ENCODE measurements around the gene REXO1.
A peak's percentile ranks its signal among the peaks of the same experiment; 100 is the strongest.
"Not testable (repeated sequence)": the region's sequence is repeated elsewhere in the genome, so short reads cannot be mapped to it uniquely, and the experiment has no call there.

REXO1 gene, protein sequence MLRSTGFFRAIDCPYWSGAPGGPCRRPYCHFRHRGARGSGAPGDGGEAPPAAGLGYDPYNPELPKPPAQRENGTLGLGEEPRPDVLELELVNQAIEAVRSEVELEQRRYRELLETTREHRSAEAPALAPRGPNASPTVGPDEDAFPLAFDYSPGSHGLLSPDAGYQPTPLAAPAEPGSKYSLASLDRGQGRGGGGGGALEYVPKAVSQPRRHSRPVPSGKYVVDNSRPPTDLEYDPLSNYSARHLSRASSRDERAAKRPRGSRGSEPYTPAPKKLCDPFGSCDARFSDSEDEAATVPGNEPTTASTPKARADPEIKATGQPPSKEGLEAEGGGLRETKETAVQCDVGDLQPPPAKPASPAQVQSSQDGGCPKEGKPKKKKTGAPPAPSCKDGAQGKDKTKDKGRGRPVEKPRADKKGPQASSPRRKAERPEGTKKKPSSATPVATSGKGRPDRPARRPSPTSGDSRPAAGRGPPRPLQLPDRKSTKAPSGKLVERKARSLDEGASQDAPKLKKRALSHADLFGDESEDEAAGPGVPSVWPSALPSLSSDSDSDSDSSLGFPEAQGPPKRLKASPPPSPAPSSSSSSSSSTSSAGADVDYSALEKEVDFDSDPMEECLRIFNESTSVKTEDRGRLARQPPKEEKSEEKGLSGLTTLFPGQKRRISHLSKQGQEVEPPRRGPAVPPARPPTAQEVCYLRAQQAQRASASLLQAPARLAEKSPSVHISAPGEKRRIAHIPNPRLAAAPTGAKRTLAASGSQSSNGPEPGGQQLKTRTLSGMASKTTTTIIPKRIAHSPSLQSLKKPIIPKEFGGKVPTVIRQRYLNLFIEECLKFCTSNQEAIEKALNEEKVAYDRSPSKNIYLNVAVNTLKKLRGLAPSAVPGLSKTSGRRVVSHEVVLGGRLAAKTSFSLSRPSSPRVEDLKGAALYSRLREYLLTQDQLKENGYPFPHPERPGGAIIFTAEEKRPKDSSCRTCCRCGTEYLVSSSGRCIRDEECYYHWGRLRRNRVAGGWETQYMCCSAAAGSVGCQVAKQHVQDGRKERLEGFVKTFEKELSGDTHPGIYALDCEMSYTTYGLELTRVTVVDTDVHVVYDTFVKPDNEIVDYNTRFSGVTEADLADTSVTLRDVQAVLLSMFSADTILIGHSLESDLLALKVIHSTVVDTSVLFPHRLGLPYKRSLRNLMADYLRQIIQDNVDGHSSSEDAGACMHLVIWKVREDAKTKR

DNA sequence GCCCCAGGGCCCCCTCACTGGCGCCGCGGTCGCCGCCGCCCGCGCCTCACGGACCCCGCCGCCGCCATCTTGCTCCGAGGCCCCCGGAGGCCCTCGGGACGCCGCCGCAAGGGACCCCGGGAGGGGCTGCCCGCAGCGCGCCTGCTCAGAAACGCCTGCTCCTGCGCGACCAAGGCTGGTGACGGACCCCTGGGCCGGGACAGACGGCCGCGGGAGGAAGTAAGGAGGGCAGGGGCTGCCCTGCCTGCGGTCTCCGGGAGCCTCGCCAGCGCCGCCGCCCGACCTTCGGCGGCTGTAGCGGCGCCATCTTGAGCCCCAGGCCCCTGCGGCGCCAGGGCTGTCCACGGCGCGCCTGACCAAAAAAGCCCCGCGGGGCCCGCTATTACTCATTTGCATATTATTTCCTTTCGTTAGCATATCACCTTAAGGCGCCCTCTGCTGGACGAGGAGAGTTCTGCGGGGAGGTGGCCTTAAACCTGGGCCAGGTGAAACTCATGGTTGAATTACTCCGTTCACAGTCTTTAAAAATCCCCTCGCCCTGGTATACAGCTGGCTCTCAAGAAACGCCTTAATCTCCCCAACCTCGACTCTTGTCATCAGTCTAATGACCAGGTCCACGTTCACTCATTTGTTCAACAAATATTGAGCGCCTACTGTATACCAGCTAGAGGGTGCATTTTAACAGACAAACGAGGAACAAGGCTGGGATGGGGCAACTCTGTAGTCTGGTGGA is at the start of gene REXO1:
Gene REXO1 (minus strand): TSS at position 85 of the 733 bp plus-strand sequence. CDS start 125 bp downstream, outside the sequence.
- in situ Hi-C loops (cut with MboI; ENCODE audit: low sequenced_read_pairs): no loop called here
- Histone ChIP-seq H3K36me3 (replicated peaks) (peaks cover 7% of the 10 kb centered on the region), H3K27me3 (ENCODE audit: low read depth) (no peaks in the 10 kb centered on the region), H3K4me3 (peak within 1 kb of the TSS; percentile 91), H3K9me3 (no peaks in the 10 kb centered on the region), H3K4me1 (peaks cover 8% of the 10 kb centered on the region)
- DNase-seq (ENCODE audit: low spot score in 2 of 2): peak; percentile 84 to 97

DNA sequence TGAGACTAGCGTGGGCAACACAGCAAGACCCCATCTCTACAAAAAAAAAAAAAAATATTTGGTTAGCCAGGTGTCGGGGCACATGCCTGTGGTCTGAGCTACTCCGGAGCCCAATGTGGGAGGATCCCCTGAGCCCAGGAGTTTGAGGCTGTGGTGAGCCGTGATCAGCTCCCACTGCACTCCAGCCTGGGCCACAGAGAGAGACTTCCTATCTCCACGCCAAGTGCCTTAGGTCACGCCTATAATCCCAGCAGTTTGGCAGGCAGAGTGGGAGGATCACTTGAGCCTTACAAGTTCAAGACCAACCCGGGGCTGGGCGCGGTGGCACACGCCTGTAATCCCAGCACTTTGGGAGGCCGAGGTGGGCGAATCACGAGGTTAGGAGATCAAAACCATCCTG is 48.2 kb upstream of the REXO1 start:
- H3K4me3 ChIP-seq: no peak overlapping the region
- peaks cover 5% of the 10 kb centered on the region; the same call in 1 of the 2 replicates for H3K4me1 ChIP-seq
- H3K36me3 ChIP-seq (replicated peaks): no peaks in the 10 kb centered on the region
- DNase-seq (ENCODE audit: low spot score in 2 of 2): no peak
- no peaks in the 10 kb centered on the region for H3K27me3 ChIP-seq (ENCODE audit: low read depth)
- in situ Hi-C loops (cut with MboI; ENCODE audit: low sequenced_read_pairs): no loop called here
- no peaks in the 10 kb centered on the region for H3K9me3 ChIP-seq

DNA sequence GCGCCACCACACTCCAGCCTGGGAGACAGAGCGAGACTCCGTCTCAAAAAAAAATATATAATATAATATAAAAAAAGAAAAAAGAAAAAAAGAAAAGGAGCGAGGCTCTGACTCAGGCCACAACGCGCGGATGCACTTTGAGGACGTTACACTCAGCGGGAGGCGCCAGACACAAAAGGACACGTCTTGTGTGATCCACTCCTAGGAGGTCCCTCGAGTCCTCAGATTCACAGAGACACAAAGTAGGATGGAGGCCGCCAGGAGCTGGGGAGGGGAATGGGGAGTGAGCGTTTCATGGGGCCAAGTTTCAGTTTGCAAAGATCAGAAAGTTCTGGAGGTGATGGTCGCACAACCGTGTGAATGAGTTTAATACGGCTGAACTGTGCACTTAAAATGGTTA is 45.5 kb upstream of the REXO1 start:
- H3K27me3 ChIP-seq (ENCODE audit: low read depth): no peaks in the 10 kb centered on the region
- in situ Hi-C loops (cut with MboI; ENCODE audit: low sequenced_read_pairs): no loop called here
- DNase-seq (ENCODE audit: low spot score in 2 of 2): no peak
- H3K9me3 ChIP-seq: no peaks in the 10 kb centered on the region
- H3K4me3 ChIP-seq: no peak overlapping the region
- H3K4me1 ChIP-seq: peaks cover 5% of the 10 kb centered on the region; the same call in 1 of the 2 replicates
- H3K36me3 ChIP-seq (replicated peaks): no peaks in the 10 kb centered on the region

DNA sequence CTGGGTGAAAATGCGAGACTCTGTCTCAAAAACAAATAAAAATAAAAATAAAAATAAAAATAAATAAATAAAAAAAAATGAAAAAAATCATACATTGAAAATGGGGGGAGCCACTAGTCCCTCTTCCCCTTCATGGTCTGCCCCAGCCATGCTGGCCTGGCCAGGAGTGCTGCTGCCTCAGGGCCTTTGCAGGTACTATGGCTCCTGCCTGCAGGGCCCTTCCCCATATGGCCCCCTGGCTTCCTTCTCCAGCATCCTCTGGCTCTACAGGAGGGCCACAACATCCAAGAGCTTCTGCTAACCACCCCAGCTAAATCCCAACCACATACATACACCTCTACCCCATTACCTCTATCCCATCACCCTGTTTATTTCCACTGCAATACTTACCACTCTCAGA is 41.6 kb upstream of the REXO1 start:
- Histone ChIP-seq H3K4me3 (no peak overlapping the region), H3K9me3 (no peaks in the 10 kb centered on the region), H3K36me3 (replicated peaks) (no peaks in the 10 kb centered on the region), H3K27me3 (ENCODE audit: low read depth) (no peaks in the 10 kb centered on the region), H3K4me1 (peaks cover 7% of the 10 kb centered on the region)
- DNase-seq (ENCODE audit: low spot score in 2 of 2): no peak
- in situ Hi-C loops (cut with MboI; ENCODE audit: low sequenced_read_pairs): no loop called here

DNA sequence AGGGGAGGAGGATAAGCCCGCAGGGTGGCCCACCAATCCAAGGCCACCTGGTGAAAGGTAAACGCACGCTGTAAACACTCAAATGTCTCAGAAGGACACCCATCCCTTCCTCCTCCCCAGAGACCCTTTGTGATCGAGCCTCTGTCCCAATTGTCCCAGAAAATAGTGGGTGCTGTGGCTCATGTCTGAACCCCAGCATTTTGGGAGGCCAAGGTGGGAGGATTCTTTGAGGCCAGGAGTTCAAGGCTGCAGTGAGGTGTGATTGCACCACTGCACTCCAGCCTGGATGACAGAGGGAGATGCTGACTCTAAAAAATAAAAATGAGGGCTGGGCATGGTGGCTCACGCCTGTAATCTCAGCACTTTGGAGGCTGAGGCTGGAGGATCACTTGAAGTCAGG is 40.1 kb upstream of the REXO1 start:
- DNase-seq (ENCODE audit: low spot score in 2 of 2): no peak
- Histone ChIP-seq H3K4me3 (no peak overlapping the region), H3K9me3 (no peaks in the 10 kb centered on the region), H3K27me3 (ENCODE audit: low read depth) (no peaks in the 10 kb centered on the region), H3K4me1 (peaks cover 12% of the 10 kb centered on the region), H3K36me3 (replicated peaks) (no peaks in the 10 kb centered on the region)
- in situ Hi-C loops (cut with MboI; ENCODE audit: low sequenced_read_pairs): no loop called here

DNA sequence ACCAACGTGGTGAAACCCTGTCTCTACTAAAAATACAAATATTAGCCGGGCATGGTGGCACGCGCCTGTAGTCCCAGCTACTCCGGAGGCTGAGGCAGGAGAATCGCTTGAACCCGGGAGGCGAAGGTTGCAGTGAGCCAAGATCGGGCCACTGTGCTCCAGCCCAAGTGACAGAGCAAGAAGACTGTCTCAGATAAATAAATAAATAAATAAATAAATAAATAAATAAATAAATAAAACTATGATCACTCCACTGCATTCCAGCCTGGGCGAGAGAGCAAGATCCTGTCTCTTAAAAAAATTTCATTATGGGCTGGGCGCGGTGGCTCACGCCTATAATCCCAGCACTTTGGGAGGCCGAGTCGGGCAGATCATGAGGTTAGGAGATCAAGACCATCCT is 38.1 kb upstream of the REXO1 start:
- peaks cover 12% of the 10 kb centered on the region for H3K4me1 ChIP-seq
- in situ Hi-C loops (cut with MboI; ENCODE audit: low sequenced_read_pairs); H3K4me3 ChIP-seq: not testable (repeated sequence)

DNA sequence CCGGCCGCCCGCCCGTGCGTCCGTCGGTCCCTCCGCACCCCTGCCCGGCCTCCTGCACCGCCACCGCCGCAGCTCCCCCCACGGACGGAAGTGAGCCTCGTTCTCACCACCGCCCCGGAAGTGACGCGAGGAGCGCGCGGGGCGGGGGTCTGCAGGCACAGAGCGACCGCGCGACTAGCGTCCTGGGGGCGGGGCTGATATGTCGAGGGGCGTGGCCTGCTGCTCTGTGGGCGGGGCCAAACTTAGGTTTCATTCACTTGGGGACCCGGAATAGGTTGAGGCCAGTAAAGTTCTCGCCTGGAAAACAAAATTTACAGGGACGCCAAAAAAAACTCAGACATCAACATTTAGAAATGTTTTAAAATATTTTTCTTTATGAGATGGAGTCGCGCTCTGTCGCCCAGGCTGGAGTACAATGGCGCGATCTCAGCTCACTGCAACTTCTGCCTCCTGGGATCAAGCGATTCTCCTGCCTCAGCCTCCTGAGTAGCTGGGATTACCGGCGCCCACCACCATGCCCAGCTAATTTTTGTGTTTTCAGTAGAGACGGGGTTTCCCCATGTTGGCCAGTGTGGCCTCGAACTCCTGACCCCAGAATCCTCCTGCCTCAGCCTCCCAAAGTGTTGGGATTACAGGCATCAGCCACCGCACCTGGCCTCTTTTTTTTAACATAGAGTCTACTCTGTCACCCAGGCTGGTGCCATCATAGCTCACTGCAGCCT is 37.3 kb upstream of the REXO1 start, which contains the start of gene ABHD17A:
Gene ABHD17A (minus strand): TSS at position 99 of the 722 bp plus-strand sequence. CDS start 3,930 bp downstream, outside the sequence.
- peak; percentile 85 to 95 for DNase-seq (ENCODE audit: low spot score in 2 of 2)
- Histone ChIP-seq H3K4me1 (peaks cover 12% of the 10 kb centered on the region), H3K4me3 (peak within 1 kb of the TSS; percentile 91)
- H3K9me3 ChIP-seq; H3K36me3 ChIP-seq (replicated peaks); H3K27me3 ChIP-seq (ENCODE audit: low read depth); in situ Hi-C loops (cut with MboI; ENCODE audit: low sequenced_read_pairs): not testable (repeated sequence)

More for the DNA sequence above, 38.1 kb upstream of the REXO1 start:
- H3K9me3 ChIP-seq; H3K27me3 ChIP-seq (ENCODE audit: low read depth); H3K36me3 ChIP-seq (replicated peaks); DNase-seq (ENCODE audit: low spot score in 2 of 2): not testable (repeated sequence)

DNA sequence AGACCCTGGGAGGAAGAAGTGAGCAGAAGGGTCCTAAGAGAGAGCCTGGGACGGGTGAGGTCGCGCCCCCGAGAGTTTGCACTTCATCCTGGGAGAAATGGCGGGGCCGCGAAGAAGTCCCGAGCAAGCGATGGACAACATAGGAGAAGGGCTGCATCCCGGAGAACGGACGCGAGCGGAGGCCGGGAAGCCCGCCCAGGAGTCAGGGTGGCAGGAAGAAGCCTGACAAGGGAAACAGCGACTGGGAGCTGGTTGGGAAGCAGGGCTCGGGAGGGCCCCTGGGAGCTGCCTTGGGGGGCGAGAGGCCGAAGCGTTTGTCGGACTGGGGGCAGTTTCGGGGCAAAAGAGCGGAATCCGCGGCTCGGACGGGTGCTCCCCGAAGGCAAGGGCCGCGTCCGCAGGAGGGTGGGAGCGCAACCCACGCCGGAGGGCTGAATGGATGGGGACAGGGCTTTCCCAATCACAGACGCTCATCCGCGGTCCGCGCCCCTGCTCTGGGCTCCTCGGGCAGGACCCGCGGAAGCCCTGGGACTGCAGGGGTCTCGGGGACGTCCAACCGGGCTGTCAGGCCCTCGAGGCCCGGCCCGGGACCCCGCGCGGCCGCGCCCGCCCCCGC is 36.5 kb upstream of the REXO1 start:
- Histone ChIP-seq H3K4me3 (peak overlapping the region; percentile 91), H3K9me3 (no peaks in the 10 kb centered on the region), H3K4me1 (peaks cover 12% of the 10 kb centered on the region), H3K27me3 (ENCODE audit: low read depth) (no peaks in the 10 kb centered on the region), H3K36me3 (replicated peaks) (no peaks in the 10 kb centered on the region)
- peak in 1 of 2 experiments; percentile 34 for DNase-seq (ENCODE audit: low spot score in 2 of 2)
- in situ Hi-C loops (cut with MboI; ENCODE audit: low sequenced_read_pairs): no loop called here

DNA sequence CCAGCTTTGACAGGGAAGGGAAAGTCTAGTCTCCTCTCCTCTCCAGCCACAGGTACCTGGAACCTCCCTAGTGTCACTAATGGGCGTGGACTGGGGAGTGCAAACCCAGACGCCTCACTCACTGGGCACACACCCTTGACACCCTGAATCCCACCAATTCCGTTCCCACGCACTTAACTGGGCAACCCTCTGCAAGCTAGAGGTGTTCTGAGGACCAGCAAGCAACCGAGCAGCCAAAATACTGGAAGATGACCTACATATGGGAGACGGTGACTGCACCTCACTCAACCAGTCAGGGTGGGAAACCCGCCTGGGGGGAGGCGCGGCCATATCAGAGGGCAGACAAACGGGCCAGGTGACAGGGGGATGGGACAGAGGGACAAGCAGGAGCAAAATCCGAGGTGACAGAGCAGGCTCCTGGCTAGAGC is 36.0 kb upstream of the REXO1 start:
- in situ Hi-C loops (cut with MboI; ENCODE audit: low sequenced_read_pairs): no loop called here
- no peaks in the 10 kb centered on the region for H3K27me3 ChIP-seq (ENCODE audit: low read depth)
- no peak for DNase-seq (ENCODE audit: low spot score in 2 of 2)
- H3K4me1 ChIP-seq: peaks cover 12% of the 10 kb centered on the region
- peak overlapping the region; percentile 91 for H3K4me3 ChIP-seq
- no peaks in the 10 kb centered on the region for H3K9me3 ChIP-seq
- H3K36me3 ChIP-seq (replicated peaks): no peaks in the 10 kb centered on the region

DNA sequence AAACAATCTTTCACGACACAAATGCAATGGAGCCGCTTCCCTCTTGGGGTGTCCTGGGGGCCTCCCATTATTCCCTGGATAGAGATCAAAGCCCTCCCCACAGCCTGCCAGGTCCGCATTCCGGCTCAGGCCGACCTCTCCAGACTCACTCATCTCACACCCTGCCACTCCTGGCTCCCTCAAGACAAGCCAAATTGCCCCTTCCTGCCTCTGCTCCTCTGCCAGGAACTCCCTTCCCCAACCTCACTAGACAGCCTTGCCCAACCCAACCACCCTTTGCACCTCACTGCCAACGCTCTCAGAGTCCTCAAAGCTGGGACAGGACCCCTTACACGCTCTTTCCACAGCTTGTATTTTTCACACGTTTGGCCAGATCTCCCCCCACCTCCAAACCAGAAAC is 35.5 kb upstream of the REXO1 start:
- Histone ChIP-seq H3K4me1 (peaks cover 12% of the 10 kb centered on the region), H3K36me3 (replicated peaks) (no peaks in the 10 kb centered on the region), H3K9me3 (no peaks in the 10 kb centered on the region), H3K27me3 (ENCODE audit: low read depth) (no peaks in the 10 kb centered on the region), H3K4me3 (peak overlapping the region; percentile 91)
- in situ Hi-C loops (cut with MboI; ENCODE audit: low sequenced_read_pairs): no loop called here
- DNase-seq (ENCODE audit: low spot score in 2 of 2): no peak

DNA sequence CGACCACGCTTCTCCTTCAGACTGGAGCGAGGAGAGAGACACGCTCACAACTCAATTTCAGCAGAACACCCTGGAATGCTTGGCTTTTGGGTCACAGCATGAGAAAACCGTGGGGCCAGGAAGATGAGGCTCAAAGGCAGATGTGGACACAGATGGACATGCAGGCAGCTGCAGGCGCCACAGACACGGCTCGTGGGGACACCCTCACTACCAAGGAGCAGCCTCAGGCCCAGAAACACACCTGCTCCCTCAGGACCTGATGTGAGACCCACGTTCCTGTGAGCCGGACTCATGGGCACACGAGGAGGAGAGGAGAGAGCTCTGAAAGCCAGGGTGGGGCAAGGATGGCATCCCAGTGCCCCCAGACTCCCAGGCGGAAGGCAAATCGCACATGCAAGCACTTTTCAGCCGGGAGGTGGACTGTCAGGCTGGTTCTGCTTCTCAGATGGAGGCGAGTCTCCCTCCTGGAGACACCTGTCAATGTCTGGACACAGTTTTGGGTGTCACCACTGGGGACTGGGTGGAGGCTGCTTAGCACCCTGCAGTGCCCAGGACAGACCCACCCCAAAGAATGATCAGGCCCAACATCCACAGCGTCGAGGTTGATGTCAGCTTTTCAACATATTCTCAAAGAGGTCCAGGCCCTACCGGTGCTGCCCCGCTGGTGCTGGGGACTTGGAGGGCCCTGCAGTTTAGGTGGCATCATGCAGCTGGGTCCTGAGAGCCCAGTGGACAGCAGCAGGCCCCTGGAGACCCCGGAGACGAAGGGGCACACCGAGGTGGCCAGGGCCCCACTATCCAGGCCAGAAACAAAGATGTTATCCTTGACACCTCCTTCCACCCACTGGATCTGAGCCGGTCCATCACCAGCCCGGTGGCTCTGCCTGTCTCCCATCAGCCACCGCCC is 34.8 kb upstream of the REXO1 start:
- no peaks in the 10 kb centered on the region for H3K27me3 ChIP-seq (ENCODE audit: low read depth)
- H3K4me1 ChIP-seq: peaks cover 12% of the 10 kb centered on the region
- H3K4me3 ChIP-seq: peak overlapping the region; percentile 91; the same call in 1 of the 2 replicates
- in situ Hi-C loops (cut with MboI; ENCODE audit: low sequenced_read_pairs): no loop called here
- H3K9me3 ChIP-seq: no peaks in the 10 kb centered on the region
- DNase-seq (ENCODE audit: low spot score in 2 of 2): no peak
- no peaks in the 10 kb centered on the region for H3K36me3 ChIP-seq (replicated peaks)

Measured in HAP-1 (cell line).